ENCODE data around the gene SPACA6.

SPACA6 gene

GRCh38 chr19:51688671-51689571 is 4.2 kb upstream of the SPACA6 start:
- DNase-seq (ENCODE audit: low read depth) = no peak

GRCh38 chr19:51689751-51690453 is 3.2 kb upstream of the SPACA6 start:
- DNase-seq (ENCODE audit: low read depth) = no peak

DNA sequence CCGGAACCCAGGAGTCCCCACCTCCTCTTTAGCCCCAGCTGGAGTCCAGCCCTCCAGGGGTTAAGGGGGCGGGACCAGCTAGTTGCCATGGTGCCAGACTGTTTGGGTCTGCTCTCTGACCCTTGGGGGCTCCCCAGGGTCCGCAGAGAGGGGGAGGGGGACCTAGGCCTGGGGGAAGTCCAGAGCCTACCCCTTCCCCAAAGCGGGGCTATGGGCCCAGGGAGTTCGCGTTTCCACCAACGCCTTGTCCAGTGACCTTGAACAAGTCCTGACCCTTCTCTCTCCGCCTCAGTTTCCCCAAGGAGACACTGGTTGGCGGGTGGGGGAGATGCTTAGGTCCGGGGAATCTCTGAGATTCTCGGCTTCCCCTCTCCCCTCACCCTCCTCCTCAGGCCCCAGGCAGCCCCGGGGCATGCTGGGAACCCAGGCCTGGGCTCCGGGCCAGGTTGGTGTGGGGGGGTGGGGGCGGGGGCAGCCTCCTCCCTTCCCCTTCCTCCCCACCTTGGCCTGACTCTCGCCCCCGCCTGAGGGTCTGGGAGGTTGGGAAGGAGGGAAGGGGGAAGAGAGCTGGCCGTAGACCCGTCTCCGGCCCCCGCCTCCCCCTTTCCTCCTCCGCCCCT is 2.6 kb upstream of the SPACA6 start:
- no peak for DNase-seq (ENCODE audit: low read depth)

DNA sequence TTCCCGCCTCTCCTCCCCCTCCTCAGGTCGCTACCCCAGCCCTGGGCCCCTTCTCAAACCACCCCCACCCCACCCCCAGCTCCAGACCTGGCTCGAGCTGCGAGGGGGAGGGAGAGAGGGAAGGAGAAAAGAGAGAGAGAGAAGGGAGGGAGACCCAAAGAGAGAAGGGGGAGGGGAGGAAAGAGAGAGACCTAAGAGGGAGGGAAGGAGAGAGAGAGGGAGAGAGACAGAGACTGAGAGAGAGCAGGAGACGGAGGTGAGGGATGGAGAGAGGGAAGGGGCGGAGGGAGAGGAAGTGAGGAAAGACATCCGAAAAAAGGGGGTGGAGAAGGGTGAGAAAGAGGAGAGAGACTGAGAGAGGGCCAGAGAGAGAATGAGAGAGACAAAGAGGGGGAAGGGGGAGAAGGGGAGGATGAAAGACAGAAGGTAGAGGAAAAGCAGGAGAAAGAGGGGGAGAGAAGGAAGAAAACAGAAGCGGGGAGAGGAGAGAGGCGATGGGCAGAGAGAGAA is 2.0 kb upstream of the SPACA6 start:
- no peak for DNase-seq (ENCODE audit: low read depth)

GRCh38 chr19:51691584-51692428 is 1.3 kb upstream of the SPACA6 start:
- no peak for DNase-seq (ENCODE audit: low read depth)

DNA sequence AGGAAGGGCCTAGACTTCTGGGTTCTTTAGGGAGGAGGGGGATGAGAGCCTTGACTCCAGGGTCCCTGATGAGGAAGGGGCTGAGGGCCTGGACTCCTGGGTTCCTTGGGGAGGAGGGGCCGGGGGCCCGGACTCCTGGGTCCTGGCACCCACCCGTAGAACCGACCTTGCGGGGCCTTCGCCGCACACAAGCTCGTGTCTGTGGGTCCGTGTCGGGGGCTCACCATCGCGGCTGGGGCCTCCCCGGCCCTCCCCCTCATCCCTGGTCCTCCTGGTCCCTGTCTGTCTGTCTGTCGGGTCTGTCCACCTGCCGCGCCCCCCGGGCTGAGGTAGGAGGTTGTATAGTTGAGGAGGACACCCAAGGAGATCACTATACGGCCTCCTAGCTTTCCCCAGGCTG is 662 bp upstream of the SPACA6 start:
- no peak for DNase-seq (ENCODE audit: low read depth)

DNA sequence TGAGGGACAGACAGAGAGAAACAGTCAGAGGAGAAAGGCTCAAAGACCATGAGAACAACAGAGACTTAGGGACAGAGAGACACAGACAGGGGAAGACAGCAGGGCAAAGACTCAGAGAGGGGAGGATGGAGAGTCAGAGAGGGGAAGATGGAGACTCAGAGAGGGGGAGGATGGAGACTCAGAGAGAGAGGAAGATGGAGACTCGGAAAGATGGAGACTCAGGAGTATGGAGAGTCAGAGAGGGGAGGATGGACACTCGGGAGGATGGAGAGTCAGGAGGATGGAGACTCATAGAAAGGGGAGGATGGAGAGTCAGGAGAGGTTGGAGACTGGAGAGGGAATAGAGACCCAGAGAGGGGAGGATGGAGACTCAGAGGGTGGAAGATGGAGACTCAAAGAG is 689 bp downstream of the SPACA6 start:
- DNase-seq (ENCODE audit: low read depth) = no peak

DNA sequence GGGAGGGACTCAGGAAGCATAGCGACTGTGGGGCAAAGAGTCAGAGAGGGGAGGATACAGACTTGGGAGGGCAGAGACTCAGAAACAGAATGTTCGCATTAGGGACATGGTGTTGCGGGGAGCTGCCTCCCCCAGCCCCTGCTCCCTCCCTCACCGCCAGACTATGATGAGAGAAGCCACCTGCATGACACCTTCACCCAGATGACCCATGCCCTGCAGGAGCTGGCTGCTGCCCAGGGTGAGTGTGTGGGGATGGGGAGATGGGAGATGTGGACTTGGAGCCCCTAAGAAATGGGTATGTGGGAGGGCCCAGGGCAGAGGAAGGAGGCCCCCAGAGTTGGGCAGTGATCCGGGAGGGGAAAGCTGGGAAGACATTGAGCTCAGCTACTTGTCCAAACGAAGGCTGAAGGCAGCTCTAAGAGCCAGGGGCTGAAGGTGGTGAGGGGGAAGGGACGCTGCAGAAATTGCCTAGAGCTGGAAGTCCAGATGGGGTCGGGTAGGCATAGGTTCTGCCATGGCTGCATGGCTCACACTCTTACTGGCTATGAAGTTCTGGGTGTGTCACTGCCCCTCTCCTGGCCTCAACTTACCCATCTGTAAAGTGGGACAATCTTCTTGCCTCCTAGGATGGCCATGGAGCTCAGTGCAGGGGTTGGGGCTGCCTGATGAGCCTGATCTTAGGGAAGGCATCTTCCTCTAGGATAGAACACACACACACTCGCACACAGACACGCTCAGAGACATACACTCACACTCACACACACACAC is 1.4 kb downstream of the SPACA6 start:
- no peak for DNase-seq (ENCODE audit: low read depth)

- DNase-seq (ENCODE audit: low read depth) = no peak
Measured at GRCh38 chr19:51695088-51695487, 2.0 kb downstream of the SPACA6 start.

DNA sequence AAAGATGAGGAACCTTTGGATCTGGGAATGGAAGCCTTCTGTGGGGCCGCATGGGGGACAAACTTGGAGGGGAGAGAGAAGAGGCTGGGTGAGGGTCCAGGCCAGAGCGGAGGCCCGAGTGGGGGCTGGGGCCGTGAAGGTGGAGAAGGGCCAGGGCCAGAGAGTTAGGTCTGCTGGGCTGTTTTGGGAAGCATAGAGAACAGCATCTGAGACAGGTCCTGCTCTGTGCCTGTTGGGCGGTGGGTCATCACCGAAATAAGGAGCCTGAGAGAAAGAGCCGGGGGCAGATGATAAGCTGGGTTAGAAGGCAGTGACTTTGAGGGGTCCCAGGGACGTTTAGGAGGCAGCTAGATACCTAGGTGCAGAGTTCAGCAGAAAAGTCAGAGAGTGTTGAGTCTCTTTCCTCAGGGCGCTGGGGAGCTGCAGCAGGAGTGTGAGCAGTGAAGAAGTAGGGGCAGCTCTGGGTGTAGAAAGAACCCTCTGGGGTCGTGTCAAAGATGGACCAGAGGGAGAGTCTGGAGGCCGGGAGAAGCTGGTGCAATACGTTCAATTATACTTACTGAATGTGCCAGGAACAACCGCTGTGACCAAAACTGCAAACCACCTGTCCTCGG is 2.7 kb downstream of the SPACA6 start:
- DNase-seq (ENCODE audit: low read depth) = no peak

DNA sequence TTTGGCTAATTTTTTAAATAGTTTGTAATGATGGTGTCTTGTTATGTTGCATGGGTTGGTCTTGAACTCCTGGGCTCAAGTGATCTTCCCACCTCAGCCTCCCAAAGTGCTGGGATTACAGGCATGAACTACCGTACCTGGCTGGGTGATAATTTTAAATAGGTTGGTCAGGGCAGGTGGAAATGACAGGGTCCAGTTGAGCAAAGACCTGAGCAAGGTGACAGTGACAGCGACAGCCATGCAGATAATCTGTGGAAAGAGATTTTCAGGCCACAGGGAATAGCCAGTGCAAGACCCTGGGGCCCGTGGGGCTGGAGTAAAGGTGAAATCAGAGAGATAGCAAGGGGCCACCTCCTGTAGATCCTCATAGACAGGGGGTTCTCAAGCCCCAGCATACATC is 3.5 kb downstream of the SPACA6 start:
- no peak for DNase-seq (ENCODE audit: low read depth)

- DNase-seq (ENCODE audit: low read depth) = no peak
Measured at GRCh38 chr19:51697169-51697776, 4.1 kb downstream of the SPACA6 start.

DNA sequence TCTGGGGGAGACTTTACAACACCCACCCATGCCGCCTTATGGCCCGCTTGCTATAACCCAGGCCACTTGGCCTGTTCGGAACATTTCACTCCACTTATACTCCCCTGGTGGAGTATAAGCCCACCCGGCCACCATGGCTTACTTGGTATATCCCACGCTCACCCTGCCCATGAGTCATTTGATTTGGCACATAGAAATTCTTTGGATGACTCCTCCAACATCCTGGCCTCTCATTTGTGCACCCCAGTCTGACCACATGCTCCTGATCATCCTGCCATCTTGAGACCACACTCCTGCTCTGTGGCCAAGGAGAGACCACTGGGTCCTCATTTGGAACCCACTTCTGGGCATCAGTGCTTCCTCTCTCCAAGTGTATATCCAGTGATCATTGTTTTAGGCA is 5.2 kb downstream of the SPACA6 start:
- DNase-seq (ENCODE audit: low read depth) = no peak

- no peak for DNase-seq (ENCODE audit: low read depth)
Measured at GRCh38 chr19:51699170-51699569, 6.0 kb downstream of the SPACA6 start.

DNA sequence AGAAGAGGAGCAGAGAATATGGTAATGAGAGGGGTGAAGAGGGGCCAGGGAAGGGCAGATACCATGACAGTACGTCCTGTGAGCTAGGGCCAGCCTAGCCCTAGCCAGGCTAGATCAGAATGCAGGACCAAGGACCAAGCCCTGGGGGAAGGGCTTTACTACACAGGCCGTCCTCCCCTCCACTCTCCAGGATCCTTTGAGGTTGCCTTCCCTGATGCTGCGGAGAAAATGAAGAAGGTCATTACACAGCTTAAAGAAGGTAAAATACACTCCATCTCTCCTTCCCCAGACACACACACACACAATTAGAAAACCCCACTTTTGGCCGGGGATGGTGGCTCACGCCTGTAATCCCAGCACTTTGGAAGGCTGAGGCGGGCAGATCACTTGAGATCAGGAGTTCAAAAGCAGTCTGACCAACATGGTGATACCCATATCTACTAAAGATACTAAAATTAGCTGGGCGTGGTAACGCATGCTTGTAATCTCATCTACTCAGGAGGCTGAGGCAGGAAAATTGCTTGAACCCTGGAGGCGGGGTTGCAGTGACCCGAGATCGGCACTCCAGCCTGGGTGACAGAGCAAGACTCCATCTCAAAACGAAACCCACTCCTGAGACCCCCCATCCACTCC is 8.5 kb downstream of the SPACA6 start:
- no peak for DNase-seq (ENCODE audit: low read depth)

DNA sequence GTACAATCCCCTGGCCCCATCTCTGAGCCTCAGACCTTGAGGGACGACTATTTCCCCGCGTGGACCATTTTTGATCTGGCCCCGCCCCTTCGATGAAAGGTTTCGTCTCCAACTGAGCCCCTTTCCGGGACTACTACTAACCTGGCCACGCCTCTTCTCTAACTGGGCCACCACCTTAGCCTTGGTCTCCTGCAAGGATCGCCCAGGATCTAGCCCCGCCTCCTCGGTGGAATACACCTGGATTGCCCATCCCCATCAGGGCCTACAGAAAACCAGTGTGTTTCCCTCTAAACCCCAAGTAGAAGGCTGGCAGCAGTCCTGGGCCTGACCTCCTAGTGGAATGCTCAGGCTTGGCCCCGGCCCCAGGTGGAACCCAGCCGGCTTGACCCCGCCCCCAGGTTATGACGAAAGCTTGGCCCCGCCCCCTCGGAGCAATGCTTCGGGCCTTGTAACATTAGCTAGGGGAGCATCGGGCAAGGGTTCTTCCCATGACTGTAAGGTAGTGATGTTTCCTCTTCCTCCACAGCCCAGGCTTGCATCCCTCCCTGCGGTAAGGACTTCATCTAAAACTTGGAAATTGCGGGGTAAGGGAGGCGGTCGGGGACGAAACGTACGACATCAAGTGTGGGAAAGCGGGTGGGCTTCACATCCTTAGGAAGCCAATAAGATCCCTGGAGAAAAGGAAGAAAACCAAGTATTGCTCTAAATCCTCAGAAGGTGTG is 9.1 kb downstream of the SPACA6 start:
- no peak for DNase-seq (ENCODE audit: low read depth)

GRCh38 chr19:51702825-51703574 is 9.9 kb downstream of the SPACA6 start:
- DNase-seq (ENCODE audit: low read depth) = no peak

All from stimulated activated CD8-positive, alpha-beta memory T cell treated with anti-CD3 and anti-CD28 coated beads, Interleukin-15, amount 100 ng/mL, for 1 hour (primary cell).